ENCODE measurements around the gene SPINT3. TPM values are rescaled to one million over a fixed set of nuclear protein-coding genes. Genes with fewer than 3 reads are reported as not detected.
"Not testable (repeated sequence)": the region's sequence is repeated elsewhere in the genome, so short reads cannot be mapped to it uniquely, and the experiment has no call there.

The SPINT3 gene
- total and polyA plus RNA-seq, 7 donors, result not detected

GRCh38 chr20:45489083-45489531, 26.3 kb downstream of the SPINT3 start:
- intact Hi-C loops (cut with DNase I), result no loop called here
- Histone ChIP-seq H3K9me3 (no peaks in the 10 kb centered on the region), H3K4me1 (no peaks in the 10 kb centered on the region), H3K36me3 (ENCODE audit: insufficient read depth in 1 of 2, low read depth in 1 of 2) (no peaks in the 10 kb centered on the region), H3K4me3 (no peak overlapping the region), H3K27me3 (ENCODE audit: insufficient read depth in 3 of 3, low read length in 2 of 3) (peaks cover 0 to 23% (median 2%) of the 10 kb centered on the region in 3 donors), H3K27ac (no peak overlapping the region)
- no peak for TF ChIP-seq CTCF (IDR thresholded peaks at IDR 0.05)
- no peak for DNase-seq
- ATAC-seq, result no peak
- WGBS, 3 donors, result 67 to 78% (median 73%) methylated on average over 1 of the region's 1 CpG

- Histone ChIP-seq H3K36me3 (ENCODE audit: insufficient read depth in 1 of 2, low read depth in 1 of 2) (no peaks in the 10 kb centered on the region), H3K4me3 (no peak overlapping the region), H3K27ac (no peak overlapping the region), H3K4me1 (no peaks in the 10 kb centered on the region), H3K27me3 (ENCODE audit: insufficient read depth in 3 of 3, low read length in 2 of 3) (peaks cover 0 to 37% (median 2%) of the 10 kb centered on the region in 3 donors), H3K9me3 (no peaks in the 10 kb centered on the region)
- intact Hi-C loops (cut with DNase I), result no loop called here
- no peak for TF ChIP-seq CTCF (IDR thresholded peaks at IDR 0.05)
- DNase-seq (no peak), ATAC-seq (no peak)
- WGBS, 3 donors, result 12 to 20% (median 14%) methylated on average over 20 of the region's 20 CpGs
These were observed 28.2 kb downstream of the SPINT3 start for GRCh38 chr20:45487231-45487635.

GRCh38 chr20:45485388-45485787, 30.0 kb downstream of the SPINT3 start:
- intact Hi-C loops (cut with DNase I), result no loop called here
- no peak for TF ChIP-seq CTCF (IDR thresholded peaks at IDR 0.05)
- WGBS, 3 donors, result 53 to 61% (median 60%) methylated on average over 4 of the region's 4 CpGs
- Histone ChIP-seq H3K4me1 (no peaks in the 10 kb centered on the region), H3K9me3 (no peaks in the 10 kb centered on the region), H3K27me3 (ENCODE audit: insufficient read depth in 3 of 3, low read length in 2 of 3) (peaks cover 0 to 52% (median 0%) of the 10 kb centered on the region in 3 donors), H3K4me3 (no peak overlapping the region), H3K27ac (no peak overlapping the region), H3K36me3 (ENCODE audit: insufficient read depth in 1 of 2, low read depth in 1 of 2) (no peaks in the 10 kb centered on the region)
- no peak for ATAC-seq
- no peak for DNase-seq

GRCh38 chr20:45484676-45485075, 30.7 kb downstream of the SPINT3 start:
- intact Hi-C loops (cut with DNase I), result no loop called here
- Histone ChIP-seq H3K27me3 (ENCODE audit: insufficient read depth in 3 of 3, low read length in 2 of 3) (peaks cover 0 to 47% (median 0%) of the 10 kb centered on the region in 3 donors), H3K9me3 (no peaks in the 10 kb centered on the region), H3K4me3 (no peak overlapping the region), H3K4me1 (no peaks in the 10 kb centered on the region), H3K27ac (no peak overlapping the region), H3K36me3 (ENCODE audit: insufficient read depth in 1 of 2, low read depth in 1 of 2) (no peaks in the 10 kb centered on the region)
- WGBS, 3 donors, result 38 to 41% (median 38%) methylated on average over 6 of the region's 6 CpGs
- ATAC-seq (no peak), DNase-seq (no peak)
- no peak for TF ChIP-seq CTCF (IDR thresholded peaks at IDR 0.05)

GRCh38 chr20:45479822-45480221, 35.6 kb downstream of the SPINT3 start:
- Histone ChIP-seq H3K36me3 (ENCODE audit: insufficient read depth in 1 of 2, low read depth in 1 of 2) (no peaks in the 10 kb centered on the region), H3K27ac (no peak overlapping the region), H3K4me3 (no peak overlapping the region), H3K4me1 (no peaks in the 10 kb centered on the region), H3K27me3 (ENCODE audit: insufficient read depth in 3 of 3, low read length in 2 of 3) (peaks cover 0 to 52% (median 0%) of the 10 kb centered on the region in 3 donors), H3K9me3 (no peaks in the 10 kb centered on the region)
- TF ChIP-seq CTCF (IDR thresholded peaks at IDR 0.05), result no peak
- DNase-seq, result no peak
- WGBS, 3 donors, result 87 to 90% (median 89%) methylated on average over 7 of the region's 7 CpGs
- intact Hi-C loops (cut with DNase I), result no loop called here
- ATAC-seq, result no peak

GRCh38 chr20:45477530-45478148, 37.8 kb downstream of the SPINT3 start:
- H3K36me3 ChIP-seq (ENCODE audit: insufficient read depth in 1 of 2, low read depth in 1 of 2); H3K9me3 ChIP-seq; DNase-seq; H3K4me1 ChIP-seq; ATAC-seq; intact Hi-C loops (cut with DNase I); H3K27ac ChIP-seq; H3K4me3 ChIP-seq: not testable (repeated sequence)
- WGBS, 3 donors, result 79 to 83% (median 81%) methylated on average over 7 of the region's 7 CpGs
- peaks cover 0 to 57% (median 0%) of the 10 kb centered on the region in 3 donors for H3K27me3 ChIP-seq (ENCODE audit: insufficient read depth in 3 of 3, low read length in 2 of 3)

- H3K9me3 ChIP-seq; H3K36me3 ChIP-seq (ENCODE audit: insufficient read depth in 1 of 2, low read depth in 1 of 2); ATAC-seq; H3K4me3 ChIP-seq; H3K27ac ChIP-seq; intact Hi-C loops (cut with DNase I); DNase-seq: not testable (repeated sequence)
- WGBS, 3 donors, result 64 to 90% (median 68%) methylated on average over 2 to 3 of the region's 3 CpGs
- Histone ChIP-seq H3K4me1 (peaks cover 18% of the 10 kb centered on the region), H3K27me3 (ENCODE audit: insufficient read depth in 3 of 3, low read length in 2 of 3) (peaks cover 0 to 82% (median 12%) of the 10 kb centered on the region in 3 donors)
These were observed 43.1 kb downstream of the SPINT3 start for GRCh38 chr20:45472286-45472685.
